K562 (cell line): ENCODE results near the gene DCAF10. TPM values are rescaled to one million over a fixed set of nuclear protein-coding genes. Genes with fewer than 3 reads are reported as not detected.

Source experiments
- ADNP ChIP-seq: fragments of 200-800 bp; sonication (Bioruptor generic); IDR thresholded peaks from 2 replicates; pipeline ENCODE4 v1.6.1; 2016; ENCODE audit warnings: missing genetic modification characterization, missing compliant biosample characterization
- ATF1 ChIP-seq, 2 experiments: fragments of 450-650 bp in 1 of 2; IDR thresholded peaks; 2 replicates each; pipeline ENCODE4 v1.6.1; 2016; ENCODE audit warnings: missing compliant biosample characterization in 1 of 2, missing genetic modification characterization in 1 of 2
- CBX1 ChIP-seq: sonication (generic); IDR thresholded peaks from 2 replicates; pipeline ENCODE4 v1.6.1; 2016; ENCODE audit warnings: antibody characterized with exemption, low read depth, mild to moderate bottlenecking
- DPF2 ChIP-seq: fragments of 450-650 bp; IDR thresholded peaks from 2 replicates; pipeline ENCODE4 v1.6.1; 2016
- EWSR1 ChIP-seq: fragments of 450-650 bp; IDR thresholded peaks from 2 replicates; pipeline ENCODE4 v1.6.1; 2018; ENCODE audit warnings: borderline replicate concordance, mild to moderate bottlenecking, low read depth, moderate library complexity; ENCODE audit not compliant: partially characterized antibody
- FOXK2 ChIP-seq, 2 experiments: fragments of 450-650 bp; IDR thresholded peaks in 1 of 2; conservative IDR thresholded peaks in 1 of 2; 2 replicates each; pipeline ENCODE4 v1.6.1; 2016; ENCODE audit warnings: low read depth in 2 of 2, mild to moderate bottlenecking in 1 of 2
- GABPB1 ChIP-seq: sonication (generic); formaldehyde crosslinking; IDR thresholded peaks from 2 replicates; pipeline ENCODE4 v1.8.0; 2022; ENCODE audit warnings: mild to moderate bottlenecking, missing genetic modification reagents
- KLF13 ChIP-seq: fragments of 450-650 bp; IDR thresholded peaks from 2 replicates; pipeline ENCODE4 v1.6.1; 2016; ENCODE audit warnings: missing genetic modification characterization, low read depth, mild to moderate bottlenecking, missing compliant biosample characterization, moderate library complexity, borderline replicate concordance
- NEUROD1 ChIP-seq: fragments of 150-350 bp; IDR thresholded peaks from 2 replicates; pipeline ENCODE4 v1.6.1; 2014; ENCODE audit warnings: borderline replicate concordance, low read length, low read depth; ENCODE audit not compliant: partially characterized antibody
- NKRF ChIP-seq: fragments of 450-650 bp; IDR thresholded peaks from 2 replicates; pipeline ENCODE4 v1.6.1; 2016; ENCODE audit warnings: borderline replicate concordance
- NR4A1 ChIP-seq, 2 experiments: fragments of 250-450 bp in 1 of 2; fragments of 450-650 bp in 1 of 2; sonication (Bioruptor Pico) in 1 of 2; IDR thresholded peaks; 2 replicates each; pipeline versions ENCODE4 v1.4.0 to v1.6.1; 2016 to 2020; ENCODE audit warnings: mild to moderate bottlenecking in 2 of 2, missing compliant biosample characterization in 1 of 2, missing genetic modification characterization in 1 of 2, moderate library complexity in 1 of 2
- SMARCA5 ChIP-seq: fragments of 450-650 bp; IDR thresholded peaks from 2 replicates; pipeline ENCODE4 v1.6.1; 2016
- ZNF274 ChIP-seq: IDR thresholded peaks from 2 replicates; pipeline ENCODE4 v1.6.1; 2011; ENCODE audit warnings: low read depth, mild to moderate bottlenecking, low read length, moderate library complexity, borderline replicate concordance
- ZNF589 ChIP-seq: fragments of 200-800 bp; sonication (Bioruptor generic); IDR thresholded peaks from 2 replicates; pipeline ENCODE4 v1.6.1; 2016; ENCODE audit warnings: low read depth, missing genetic modification characterization, missing compliant biosample characterization
- ZNF592 ChIP-seq: fragments of 450-650 bp; IDR thresholded peaks from 2 replicates; pipeline ENCODE4 v1.6.1; 2017; ENCODE audit warnings: antibody characterized with exemption, mild to moderate bottlenecking
- polyA plus RNA-seq, 8 experiments: library from polyadenylated mRNA; depleted of rRNA in 4 of 8; stranded (reverse) in 5 of 8; unstranded in 3 of 8; fragments of >200 nt; fragmentation: Nextera tagmentation in 2 of 8; fragmentation: Illumina TruSeq in 1 of 8; extraction: Ambion mirVana in 2 of 8; extraction: Trizol in 1 of 8; gene quantifications; 2 replicates each; pipeline versions ENCODE4 v1.2.1 to v1.2.3, GENCODE V29; 2011 to 2014; ENCODE audit warnings: inconsistent platforms in 1 of 8, missing spikeins in 1 of 8
- total RNA-seq, 7 experiments: library from RNA; depleted of rRNA in 6 of 7; stranded (reverse); fragments of >200 nt in 6 of 7; fragmentation: Illumina TruSeq in 2 of 7; extraction: Trizol in 2 of 7; gene quantifications; 2 replicates each; pipeline versions ENCODE4 v1.2.1 to v1.2.3, GENCODE V29; 2011 to 2021; ENCODE audit warnings: low replicate concordance in 1 of 7
- TF ChIP-seq, protein P1 (sequence below): fragments of 450-650 bp; IDR thresholded peaks from 2 replicates; pipeline ENCODE4 v1.6.1; 2016; ENCODE audit warnings: mild to moderate bottlenecking
- TF ChIP-seq, protein P2 (sequence below): fragments of 200-400 bp; formaldehyde crosslinking; IDR thresholded peaks from 2 replicates; pipeline ENCODE4 v1.6.1; 2017; ENCODE audit warnings: mild to moderate bottlenecking, low read depth, low read length, moderate library complexity

DCAF10 gene
- total and polyA plus RNA-seq, 9 of the 15 experiments (the other 6 are each of a cell fraction or from before 2014, with no cell fraction given) = 6.8 to 40.1 (median 16.9) TPM

DNA sequence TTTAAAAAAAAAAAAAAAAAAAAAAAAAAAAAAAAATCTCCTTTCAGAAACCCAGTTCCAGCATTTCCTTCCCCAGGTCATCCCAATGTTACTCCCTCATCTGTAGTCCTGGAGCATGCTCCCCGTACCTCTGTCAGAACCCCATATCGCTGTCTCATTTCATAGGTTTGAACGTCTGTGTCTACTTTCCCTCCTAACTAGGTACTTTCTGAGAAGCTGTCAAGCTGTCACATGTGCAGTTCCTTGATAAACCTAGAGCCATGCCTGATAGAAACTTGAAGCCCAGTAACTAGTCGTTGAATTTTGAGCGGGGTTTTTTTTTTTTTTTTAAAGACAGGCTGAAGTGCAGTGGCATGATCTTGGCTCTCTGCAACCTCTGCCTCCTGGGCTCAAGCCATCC is 31.3 kb upstream of the DCAF10 start (continued):
- TF ChIP-seq FOXK2 (conservative IDR thresholded peaks at IDR 0.05 in 1 of 2, IDR thresholded peaks at IDR 0.05 in 1 of 2; ENCODE audit: low read depth in 2 of 2) = no peak
- TF ChIP-seq NKRF = peak; percentile 77
- no peak for TF ChIP-seq ATF1 (CRISPR knock-in tag; IDR thresholded peaks at IDR 0.05)
- 0 out of 2 replicates have a peak, but pooled peaks have one; percentile 15 for TF ChIP-seq ATF1 (tag; IDR thresholded peaks at IDR 0.05)
- no peak for TF ChIP-seq ADNP (tag)
- TF ChIP-seq ZNF274 = no peak
- no peak for TF ChIP-seq EWSR1
- peak; percentile 87 for TF ChIP-seq ZNF592
- no peak for TF ChIP-seq SMARCA5
- TF ChIP-seq CBX1 = no peak
- TF ChIP-seq KLF13 (tag) = no peak
- peak; percentile 81 for TF ChIP-seq DPF2
- TF ChIP-seq, protein P1, sequence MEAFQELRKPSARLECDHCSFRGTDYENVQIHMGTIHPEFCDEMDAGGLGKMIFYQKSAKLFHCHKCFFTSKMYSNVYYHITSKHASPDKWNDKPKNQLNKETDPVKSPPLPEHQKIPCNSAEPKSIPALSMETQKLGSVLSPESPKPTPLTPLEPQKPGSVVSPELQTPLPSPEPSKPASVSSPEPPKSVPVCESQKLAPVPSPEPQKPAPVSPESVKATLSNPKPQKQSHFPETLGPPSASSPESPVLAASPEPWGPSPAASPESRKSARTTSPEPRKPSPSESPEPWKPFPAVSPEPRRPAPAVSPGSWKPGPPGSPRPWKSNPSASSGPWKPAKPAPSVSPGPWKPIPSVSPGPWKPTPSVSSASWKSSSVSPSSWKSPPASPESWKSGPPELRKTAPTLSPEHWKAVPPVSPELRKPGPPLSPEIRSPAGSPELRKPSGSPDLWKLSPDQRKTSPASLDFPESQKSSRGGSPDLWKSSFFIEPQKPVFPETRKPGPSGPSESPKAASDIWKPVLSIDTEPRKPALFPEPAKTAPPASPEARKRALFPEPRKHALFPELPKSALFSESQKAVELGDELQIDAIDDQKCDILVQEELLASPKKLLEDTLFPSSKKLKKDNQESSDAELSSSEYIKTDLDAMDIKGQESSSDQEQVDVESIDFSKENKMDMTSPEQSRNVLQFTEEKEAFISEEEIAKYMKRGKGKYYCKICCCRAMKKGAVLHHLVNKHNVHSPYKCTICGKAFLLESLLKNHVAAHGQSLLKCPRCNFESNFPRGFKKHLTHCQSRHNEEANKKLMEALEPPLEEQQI = no peak
- no peak for TF ChIP-seq ZNF589 (CRISPR knock-in tag)
- TF ChIP-seq GABPB1 (CRISPR knock-in tag) = no peak
- TF ChIP-seq NEUROD1 = no peak
- TF ChIP-seq, protein P2, sequence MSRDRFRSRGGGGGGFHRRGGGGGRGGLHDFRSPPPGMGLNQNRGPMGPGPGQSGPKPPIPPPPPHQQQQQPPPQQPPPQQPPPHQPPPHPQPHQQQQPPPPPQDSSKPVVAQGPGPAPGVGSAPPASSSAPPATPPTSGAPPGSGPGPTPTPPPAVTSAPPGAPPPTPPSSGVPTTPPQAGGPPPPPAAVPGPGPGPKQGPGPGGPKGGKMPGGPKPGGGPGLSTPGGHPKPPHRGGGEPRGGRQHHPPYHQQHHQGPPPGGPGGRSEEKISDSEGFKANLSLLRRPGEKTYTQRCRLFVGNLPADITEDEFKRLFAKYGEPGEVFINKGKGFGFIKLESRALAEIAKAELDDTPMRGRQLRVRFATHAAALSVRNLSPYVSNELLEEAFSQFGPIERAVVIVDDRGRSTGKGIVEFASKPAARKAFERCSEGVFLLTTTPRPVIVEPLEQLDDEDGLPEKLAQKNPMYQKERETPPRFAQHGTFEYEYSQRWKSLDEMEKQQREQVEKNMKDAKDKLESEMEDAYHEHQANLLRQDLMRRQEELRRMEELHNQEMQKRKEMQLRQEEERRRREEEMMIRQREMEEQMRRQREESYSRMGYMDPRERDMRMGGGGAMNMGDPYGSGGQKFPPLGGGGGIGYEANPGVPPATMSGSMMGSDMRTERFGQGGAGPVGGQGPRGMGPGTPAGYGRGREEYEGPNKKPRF = no peak
- TF ChIP-seq NR4A1 (CRISPR knock-in tag; IDR thresholded peaks at IDR 0.05) = no peak
- 0 out of 2 replicates have a peak, but pooled peaks have one; percentile 30 for TF ChIP-seq NR4A1 (tag; IDR thresholded peaks at IDR 0.05)
